GM12891 (cell line): ENCODE data around the gene FAM216A. TPM values are rescaled to one million over a fixed set of nuclear protein-coding genes. Genes with fewer than 3 reads are reported as not detected.
"Not testable (repeated sequence)": the region's sequence is repeated elsewhere in the genome, so short reads cannot be mapped to it uniquely, and the experiment has no call there.

ENCODE experiments used
- DNase-seq: peaks from one replicate; pipeline ENCODE4 v3.0.0; 2011; ENCODE audit warnings: low spot score; ENCODE audit not compliant: insufficient read length
- FAIRE-seq: peaks from 2 replicates; lab custom pipeline; 2011; peaks lifted over from hg19 to GRCh38; lab: Jason Lieb, UNC
- PAX5 ChIP-seq: IDR thresholded peaks from 2 replicates; pipeline ENCODE4 v1.6.1; 2011; ENCODE audit warnings: low read length, moderate library complexity, mild to moderate bottlenecking; ENCODE audit not compliant: insufficient read depth, severe bottlenecking
- POLR2A ChIP-seq: IDR thresholded peaks from 2 replicates; pipeline ENCODE4 v1.6.1; 2011; ENCODE audit warnings: low read depth, low read length, control low read depth
- POLR2AphosphoS5 ChIP-seq: IDR thresholded peaks from 2 replicates; pipeline ENCODE4 v1.6.1; 2011; ENCODE audit warnings: low read depth, low read length, control low read depth
- POU2F2 ChIP-seq: IDR thresholded peaks from 2 replicates; pipeline ENCODE4 v1.6.1; 2011; ENCODE audit warnings: low read depth, mild to moderate bottlenecking, control low read depth, low read length, moderate library complexity
- SPI1 ChIP-seq: IDR thresholded peaks from 2 replicates; pipeline ENCODE4 v1.6.1; 2011; ENCODE audit warnings: low read depth, low read length, control low read depth
- TAF1 ChIP-seq: IDR thresholded peaks from 2 replicates; pipeline ENCODE4 v1.6.1; 2011; ENCODE audit warnings: low read depth, low read length, control low read depth
- polyA plus RNA-seq: library from polyadenylated mRNA; unstranded; fragments of >200 nt; gene quantifications from one replicate; pipeline ENCODE4 v1.2.1, GENCODE V29; 2012; ENCODE audit warnings: low read depth, missing spikeins, inconsistent platforms; ENCODE audit not compliant: missing spikeins

Gene FAM216A
- 31.6 TPM for polyA plus RNA-seq

- FAIRE-seq, result peak; percentile 99
- no peak for TF ChIP-seq PAX5
- peak; percentile 87; the same call in 1 of the 2 replicates for TF ChIP-seq POLR2A
- TF ChIP-seq TAF1, result peak; percentile 61
- TF ChIP-seq POLR2AphosphoS5, result peak; percentile 83
- no peak for TF ChIP-seq SPI1
- peak; percentile 30; the same call in 1 of the 2 replicates for TF ChIP-seq POU2F2
- peak; percentile 77 for DNase-seq
Measured at GRCh38 chr12:110468214-110469048, at the start of gene FAM216A, which contains the start of gene GPN3. Gene FAM216A, plus strand, starts transcription at chr12:110468845. Its CDS starts 31 bp downstream, at chr12:110468876. Gene GPN3, minus strand, starts transcription at chr12:110468257. Its CDS starts 54 bp downstream, at chr12:110468203.

- not testable (repeated sequence) for FAIRE-seq, DNase-seq
Measured at GRCh38 chr12:110420644-110421043, 48.0 kb upstream of the FAM216A start.

GRCh38 chr12:110421159-110421661 lies 47.4 kb upstream of the FAM216A start:
- FAIRE-seq (no peak), DNase-seq (no peak)
- TF ChIP-seq POU2F2 (no peak), TAF1 (no peak), SPI1 (no peak), PAX5 (no peak), POLR2A (no peak), POLR2AphosphoS5 (no peak)

GRCh38 chr12:110421701-110422100 lies 46.9 kb upstream of the FAM216A start:
- FAIRE-seq, result no peak

GRCh38 chr12:110424237-110424636 lies 44.4 kb upstream of the FAM216A start:
- no peak for FAIRE-seq
- TF ChIP-seq TAF1, result no peak
- TF ChIP-seq SPI1, result no peak
- no peak for TF ChIP-seq POLR2AphosphoS5
- TF ChIP-seq POLR2A, result no peak
- TF ChIP-seq PAX5, result no peak
- no peak for DNase-seq

More at GRCh38 chr12:110421701-110422100, 46.9 kb upstream of the FAM216A start:
- DNase-seq, result no peak
- TF ChIP-seq POLR2AphosphoS5 (no peak), PAX5 (no peak), POU2F2 (no peak), SPI1 (no peak), TAF1 (no peak), POLR2A (no peak)

- TF ChIP-seq SPI1 (no peak), POU2F2 (no peak)
- FAIRE-seq, result no peak
Measured at GRCh38 chr12:110426406-110426805, 42.2 kb upstream of the FAM216A start.

GRCh38 chr12:110429676-110430075 lies 39.0 kb upstream of the FAM216A start:
- FAIRE-seq, DNase-seq: not testable (repeated sequence)

More at GRCh38 chr12:110426406-110426805, 42.2 kb upstream of the FAM216A start:
- no peak for DNase-seq

GRCh38 chr12:110431957-110432587 lies 36.6 kb upstream of the FAM216A start:
- FAIRE-seq (no peak), DNase-seq (no peak)
- TF ChIP-seq POLR2AphosphoS5 (no peak), POLR2A (no peak), SPI1 (no peak), TAF1 (no peak), POU2F2 (no peak), PAX5 (no peak)

- FAIRE-seq (no peak), DNase-seq (no peak)
- TF ChIP-seq TAF1 (no peak), POLR2AphosphoS5 (no peak), SPI1 (no peak), PAX5 (no peak), POU2F2 (no peak), POLR2A (no peak)
Measured at GRCh38 chr12:110436231-110436630, 32.4 kb upstream of the FAM216A start.

GRCh38 chr12:110444455-110444854 lies 24.2 kb upstream of the FAM216A start:
- FAIRE-seq, result no peak
- no peak for TF ChIP-seq POU2F2
- no peak for TF ChIP-seq POLR2A
- no peak for TF ChIP-seq TAF1
- TF ChIP-seq POLR2AphosphoS5, result no peak
- TF ChIP-seq SPI1, result no peak
- TF ChIP-seq PAX5, result no peak
- no peak for DNase-seq
